GM18507 (cell line): ENCODE data around the gene LRRC27.
"Not testable (repeated sequence)": the region's sequence is repeated elsewhere in the genome, so short reads cannot be mapped to it uniquely, and the experiment has no call there.

Experiments used
- DNase-seq: peaks from one replicate; pipeline ENCODE4 v3.0.0; 2011; ENCODE audit warnings: low read depth; ENCODE audit not compliant: insufficient read length; ENCODE audit errors: extremely low spot score
- FAIRE-seq: peaks from 2 replicates; lab custom pipeline; 2011; peaks lifted over from hg19 to GRCh38; lab: Jason Lieb, UNC

The LRRC27 gene

GRCh38 chr10:132332433-132332754, 401 bp downstream of the LRRC27 start:
- DNase-seq (no peak), FAIRE-seq (peak; percentile 54)

DNA sequence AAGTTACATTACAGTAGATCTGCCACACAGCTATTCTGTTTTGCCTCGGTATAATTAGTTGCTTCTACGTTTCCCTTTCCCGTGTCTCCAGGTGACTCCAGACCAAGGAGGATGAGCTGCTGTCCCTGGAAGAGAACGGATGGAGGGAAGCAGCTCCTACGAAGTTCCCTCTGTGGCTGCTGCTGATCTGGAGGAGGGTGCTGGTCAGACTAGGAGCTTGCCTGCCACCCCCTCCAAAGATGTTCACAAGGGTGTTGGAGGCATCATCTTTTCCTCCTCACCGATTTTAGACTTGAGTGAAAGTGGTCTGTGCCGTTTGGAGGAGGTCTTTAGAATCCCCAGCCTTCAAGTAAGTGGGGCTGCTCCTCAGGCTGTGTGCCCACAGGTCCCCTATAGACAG, 1.4 kb downstream of the LRRC27 start:
- FAIRE-seq (no peak), DNase-seq (no peak)

DNA sequence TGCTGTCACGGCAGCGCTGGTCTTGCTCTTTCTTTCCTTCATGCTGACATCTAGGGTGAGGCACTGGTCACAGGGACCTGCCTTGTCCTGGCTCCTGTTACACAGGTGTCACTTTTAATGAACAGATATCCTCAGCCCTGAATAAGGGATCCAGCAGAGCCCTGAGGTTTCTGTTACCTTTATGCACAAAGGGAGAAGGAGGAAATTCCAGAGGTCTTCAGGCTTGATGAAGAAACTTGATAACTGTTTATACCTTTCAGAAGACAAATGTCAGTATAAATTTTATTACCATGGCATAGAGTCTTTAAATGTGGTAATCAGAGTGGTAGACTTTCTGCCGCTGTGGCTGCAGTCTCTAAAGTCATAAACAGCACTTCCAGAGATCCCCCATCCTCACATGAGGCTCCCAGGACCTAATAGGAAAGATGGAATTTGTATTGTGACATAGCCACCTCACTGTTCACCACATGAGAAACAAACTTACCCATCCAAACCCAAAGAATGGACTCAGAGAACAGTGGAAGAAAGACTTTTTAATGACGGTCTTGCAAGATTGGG, 2.7 kb downstream of the LRRC27 start:
- FAIRE-seq = no peak
- DNase-seq = no peak

GRCh38 chr10:132335189-132336063, 3.4 kb downstream of the LRRC27 start:
- no peak for FAIRE-seq
- DNase-seq = no peak

GRCh38 chr10:132336064-132336746, 4.2 kb downstream of the LRRC27 start:
- DNase-seq (no peak), FAIRE-seq (no peak)

DNA sequence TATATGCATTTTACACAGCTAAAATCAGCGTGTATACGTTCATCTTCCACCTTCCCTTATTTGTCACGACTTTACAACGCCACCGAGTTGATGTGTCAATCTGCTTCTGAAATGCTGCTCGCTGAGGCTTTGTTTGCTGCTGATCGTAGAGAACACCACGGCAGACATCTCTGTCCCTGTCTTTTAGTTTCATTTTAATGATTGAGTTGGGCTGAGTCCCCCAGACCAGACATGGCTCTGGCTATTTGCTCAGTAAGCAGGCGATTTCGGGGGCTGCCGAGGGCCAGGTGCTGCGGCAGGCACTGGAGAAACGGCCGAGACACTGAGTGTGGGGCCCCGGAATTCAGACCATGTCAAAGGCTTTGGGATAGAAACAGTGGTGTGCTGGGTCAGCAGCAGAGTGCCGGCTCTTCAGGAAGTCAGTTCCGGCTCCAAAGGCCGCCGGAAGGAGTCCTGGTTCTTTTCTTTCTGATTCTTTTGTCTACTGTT, 5.0 kb downstream of the LRRC27 start:
- FAIRE-seq = no peak

GRCh38 chr10:132337854-132338253, 5.9 kb downstream of the LRRC27 start:
- not testable (repeated sequence) for DNase-seq, FAIRE-seq

More for the DNA sequence above, 5.0 kb downstream of the LRRC27 start:
- DNase-seq = no peak

DNA sequence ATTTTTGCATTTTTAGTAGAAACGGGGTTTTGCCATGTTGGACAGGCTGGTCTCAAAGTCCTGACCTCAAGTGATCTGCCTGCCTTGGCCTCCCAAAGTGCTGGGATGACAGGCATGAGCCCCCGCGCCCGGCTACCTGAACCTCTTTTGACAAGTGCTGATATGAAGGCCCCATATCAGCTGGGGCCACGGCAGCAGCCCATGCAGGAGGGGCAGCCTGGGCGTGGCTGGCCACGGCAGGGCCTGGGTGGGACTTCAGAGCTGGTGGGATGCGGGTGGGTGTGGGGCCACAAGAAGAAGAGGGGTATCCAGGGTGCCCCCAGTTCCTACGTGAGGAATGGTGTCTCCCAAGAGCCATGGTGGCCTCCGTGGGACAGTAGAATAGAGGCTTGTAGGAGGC, 6.9 kb downstream of the LRRC27 start:
- DNase-seq = no peak
- no peak for FAIRE-seq

DNA sequence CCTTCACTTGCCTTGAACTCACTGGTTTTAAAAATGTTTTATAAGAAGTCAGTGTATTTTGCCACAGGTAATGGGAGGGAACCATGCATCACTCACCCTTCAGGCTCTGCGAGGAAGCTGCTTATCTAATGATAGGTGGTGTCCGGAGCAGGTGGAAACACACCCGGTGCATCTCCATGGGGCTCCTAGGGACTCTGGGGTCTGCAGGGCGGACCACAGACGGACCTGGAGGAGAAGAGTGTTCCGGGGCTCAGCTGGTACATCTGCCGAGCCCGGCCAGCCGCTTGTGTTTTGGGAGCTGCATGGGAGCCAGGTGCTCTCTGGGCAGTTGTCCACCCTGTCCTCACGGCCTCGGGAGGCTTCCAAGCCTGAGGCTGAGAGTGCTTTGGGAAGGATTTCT, 7.3 kb downstream of the LRRC27 start:
- FAIRE-seq = no peak
- no peak for DNase-seq

- DNase-seq (no peak), FAIRE-seq (no peak)
Measured at GRCh38 chr10:132341017-132341416, 9.0 kb downstream of the LRRC27 start.

- DNase-seq = no peak
- FAIRE-seq = no peak
Measured at GRCh38 chr10:132341781-132342180, 9.8 kb downstream of the LRRC27 start.

DNA sequence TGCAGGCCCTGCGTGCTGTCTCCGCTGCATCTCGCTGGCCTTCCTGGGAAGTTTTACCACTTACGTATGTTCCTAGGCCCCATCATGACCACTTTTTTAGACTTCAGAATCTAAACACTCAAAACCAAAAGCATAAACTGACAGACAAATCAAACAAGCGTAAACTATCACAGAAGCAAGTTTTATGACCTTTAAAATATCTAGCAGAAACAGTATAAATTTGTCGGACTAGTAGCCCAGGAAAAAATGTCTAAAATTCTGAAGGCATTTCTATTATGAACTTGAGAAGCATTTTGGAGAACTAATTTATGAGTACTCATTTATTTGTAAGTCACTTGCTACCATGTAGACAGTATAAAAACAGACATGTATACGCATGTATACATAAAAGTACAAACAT, 10.6 kb downstream of the LRRC27 start:
- DNase-seq (no peak), FAIRE-seq (no peak)

DNA sequence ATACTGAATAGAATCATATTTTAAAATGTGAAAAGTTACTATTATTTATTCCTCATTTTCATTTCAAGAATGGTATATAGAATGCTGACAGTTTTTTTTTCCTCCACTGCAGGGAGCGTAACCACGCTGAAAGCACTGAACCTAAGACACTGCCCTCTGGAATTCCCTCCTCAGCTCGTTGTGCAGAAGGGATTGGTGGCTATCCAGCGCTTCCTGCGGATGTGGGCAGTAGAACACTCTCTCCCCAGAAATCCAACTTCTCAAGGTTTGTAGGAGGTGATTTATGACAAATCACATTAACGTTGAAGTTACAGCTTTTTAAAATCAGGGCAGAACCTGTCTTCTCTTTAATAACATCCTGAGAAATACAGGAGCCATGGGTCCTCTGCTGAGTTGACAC, 12.4 kb downstream of the LRRC27 start:
- DNase-seq (no peak), FAIRE-seq (no peak)

- FAIRE-seq (no peak), DNase-seq (no peak)
Measured at GRCh38 chr10:132345345-132345744, 13.4 kb downstream of the LRRC27 start.

GRCh38 chr10:132346806-132347205, 14.8 kb downstream of the LRRC27 start:
- no peak for FAIRE-seq
- no peak for DNase-seq

DNA sequence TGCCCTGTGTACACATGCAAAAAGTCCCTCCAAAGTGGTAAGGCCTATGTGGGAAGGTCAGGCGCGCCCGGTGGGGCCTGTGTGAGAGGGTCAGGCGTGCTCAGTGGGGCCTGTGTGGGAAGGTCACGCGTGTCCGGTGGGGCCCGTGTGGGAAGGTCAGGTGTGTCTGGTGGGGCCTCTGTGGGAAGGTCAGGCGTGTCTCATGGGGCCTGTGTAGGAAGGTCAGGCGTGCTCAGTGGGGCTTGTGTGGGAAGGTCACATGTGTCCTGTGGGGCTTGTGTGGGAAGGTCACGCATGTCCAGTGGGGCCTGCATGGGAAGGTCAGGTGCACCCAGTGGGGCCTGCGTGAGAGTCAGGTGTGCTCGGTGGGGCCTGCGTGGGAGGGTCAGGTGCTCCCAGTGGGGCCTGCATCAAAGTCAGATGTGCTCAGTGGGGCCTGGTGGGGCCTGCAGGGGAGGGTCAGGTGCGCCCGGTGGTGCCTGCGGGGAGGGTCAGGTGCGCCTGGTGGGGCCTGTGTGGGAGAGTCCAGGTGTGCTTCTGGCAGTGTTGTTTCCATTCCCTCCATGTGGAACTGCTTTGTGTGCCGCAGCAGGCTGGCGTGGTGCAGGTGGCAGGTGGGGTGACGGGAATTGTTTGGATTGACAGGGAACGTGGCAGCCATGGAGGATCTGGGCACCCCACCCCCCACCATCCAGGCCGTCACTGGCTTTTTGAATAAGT, 15.4 kb downstream of the LRRC27 start:
- no peak for FAIRE-seq
- no peak for DNase-seq

GRCh38 chr10:132347931-132348267, 15.9 kb downstream of the LRRC27 start:
- FAIRE-seq = no peak

DNA sequence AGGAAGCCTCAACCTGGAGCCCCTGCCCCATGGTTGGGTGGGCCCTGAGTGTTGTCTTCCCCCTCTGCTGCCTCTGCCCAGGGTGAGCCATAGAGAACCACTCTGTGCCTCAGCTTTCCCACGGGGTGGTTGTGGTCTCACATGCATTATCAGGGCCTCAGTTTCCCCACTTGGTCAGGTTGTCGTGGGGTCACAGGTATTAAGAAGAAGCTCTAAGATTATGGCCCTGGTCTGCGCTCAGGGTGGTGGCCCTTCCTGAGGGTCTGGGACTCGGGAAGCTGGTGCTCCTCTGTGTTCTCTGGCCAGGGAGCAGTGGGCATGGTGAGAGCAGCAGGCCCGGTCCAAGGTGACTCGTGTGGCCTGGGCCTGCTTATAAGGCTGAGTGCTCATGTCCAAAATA, 17.8 kb downstream of the LRRC27 start:
- FAIRE-seq (no peak), DNase-seq (no peak)

More at GRCh38 chr10:132347931-132348267, 15.9 kb downstream of the LRRC27 start:
- DNase-seq = no peak

- FAIRE-seq = no peak
- DNase-seq = no peak
Measured at GRCh38 chr10:132350391-132350790, 18.4 kb downstream of the LRRC27 start.

DNA sequence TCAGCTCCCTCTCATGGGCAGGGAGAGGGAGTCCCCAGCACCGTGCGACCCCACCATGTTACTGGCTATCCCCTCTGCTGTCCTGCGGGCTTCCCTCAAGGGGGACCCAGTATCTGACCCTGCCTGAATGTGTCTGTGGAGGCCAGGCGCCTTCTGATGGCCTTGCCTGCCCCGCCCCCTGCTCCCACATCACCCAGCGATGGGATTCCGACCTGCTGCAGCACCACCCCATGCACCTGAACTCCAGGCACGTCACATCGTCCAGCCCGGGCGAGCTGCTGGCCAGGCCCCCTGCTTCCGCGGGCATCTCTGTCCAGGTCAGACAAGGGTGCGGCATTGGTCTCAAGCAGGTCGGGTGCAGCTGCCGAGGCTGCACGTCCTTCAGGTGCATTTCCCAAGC, 19.0 kb downstream of the LRRC27 start:
- FAIRE-seq = no peak

More for the DNA sequence above, 19.0 kb downstream of the LRRC27 start:
- no peak for DNase-seq
